ENCODE results near the gene DHX40. TPM values are rescaled to one million over a fixed set of nuclear protein-coding genes. Genes with fewer than 3 reads are reported as not detected.

DHX40 gene
- total and polyA plus RNA-seq, 9 donors: 25.3 to 40.7 (median 28.7) TPM

DNA sequence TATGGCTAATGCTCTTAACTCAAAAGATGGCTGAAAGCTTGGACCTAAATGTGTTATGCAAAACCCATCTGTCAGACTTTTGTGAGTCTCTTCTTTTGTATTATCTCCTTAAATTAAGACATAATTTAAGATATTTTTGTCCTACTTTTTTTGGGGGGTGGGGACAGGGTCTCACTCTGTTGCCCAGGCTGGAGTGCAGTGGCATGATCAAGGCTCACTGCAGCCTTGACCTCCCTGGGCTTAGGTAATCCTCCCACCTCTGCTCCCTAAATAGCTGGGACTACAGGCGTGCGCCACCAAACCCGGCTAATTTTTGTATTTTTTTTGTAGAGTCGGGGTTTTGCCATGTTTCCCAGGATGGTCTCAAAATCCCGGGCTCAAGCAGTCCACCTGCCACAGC is 61.3 kb downstream of the DHX40 start:
- WGBS (ENCODE audit: insufficient coverage): 100% methylated on average over 4 of the region's 5 CpGs

DNA sequence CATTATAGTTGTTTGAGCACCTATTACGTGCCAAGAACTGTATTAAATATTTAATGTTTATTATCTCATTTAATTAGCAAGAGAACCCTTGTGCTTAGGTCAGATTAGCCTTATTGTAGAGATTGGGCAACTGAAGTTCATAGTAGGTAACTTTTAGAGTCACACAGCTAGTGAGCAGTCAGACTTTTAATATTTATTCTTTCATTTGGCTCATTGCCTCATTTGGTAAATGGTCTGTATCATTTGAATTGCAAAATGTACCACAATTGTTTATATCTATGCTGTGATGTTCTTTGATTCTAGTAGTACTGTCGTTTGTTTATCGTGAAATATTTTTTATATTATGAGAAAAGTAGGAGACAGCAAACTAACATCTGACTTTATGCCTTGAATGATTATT is 61.9 kb downstream of the DHX40 start:
- H3K4me1 ChIP-seq (ENCODE audit: control insufficient read depth, insufficient read depth, low read length): peaks cover 2% of the 10 kb centered on the region
- no CpG with 5 or more reads among the region's 3 CpGs for WGBS (ENCODE audit: insufficient coverage)
- H3K4me3 ChIP-seq (ENCODE audit: low read length): no peak overlapping the region
- DNase-seq: no peak
- peaks cover 2% of the 10 kb centered on the region for H3K36me3 ChIP-seq (ENCODE audit: control insufficient read depth, insufficient read depth, low read length)
- H3K27me3 ChIP-seq (ENCODE audit: control insufficient read depth, insufficient read depth, low read length): no peaks in the 10 kb centered on the region
- H3K27ac ChIP-seq (ENCODE audit: low read length): peak overlapping the region; percentile 22
- no peaks in the 10 kb centered on the region for H3K9me3 ChIP-seq (replicated peaks; ENCODE audit: control insufficient read depth, low read depth, low read length)

More for the DNA sequence above, 61.3 kb downstream of the DHX40 start:
- no peaks in the 10 kb centered on the region for H3K27me3 ChIP-seq (ENCODE audit: control insufficient read depth, insufficient read depth, low read length)
- no peak overlapping the region for H3K4me3 ChIP-seq (ENCODE audit: low read length)
- no peaks in the 10 kb centered on the region for H3K9me3 ChIP-seq (replicated peaks; ENCODE audit: control insufficient read depth, low read depth, low read length)
- H3K27ac ChIP-seq (ENCODE audit: low read length): no peak overlapping the region
- DNase-seq: no peak
- H3K4me1 ChIP-seq (ENCODE audit: control insufficient read depth, insufficient read depth, low read length): peaks cover 3% of the 10 kb centered on the region
- H3K36me3 ChIP-seq (ENCODE audit: control insufficient read depth, insufficient read depth, low read length): peaks cover 2% of the 10 kb centered on the region

DNA sequence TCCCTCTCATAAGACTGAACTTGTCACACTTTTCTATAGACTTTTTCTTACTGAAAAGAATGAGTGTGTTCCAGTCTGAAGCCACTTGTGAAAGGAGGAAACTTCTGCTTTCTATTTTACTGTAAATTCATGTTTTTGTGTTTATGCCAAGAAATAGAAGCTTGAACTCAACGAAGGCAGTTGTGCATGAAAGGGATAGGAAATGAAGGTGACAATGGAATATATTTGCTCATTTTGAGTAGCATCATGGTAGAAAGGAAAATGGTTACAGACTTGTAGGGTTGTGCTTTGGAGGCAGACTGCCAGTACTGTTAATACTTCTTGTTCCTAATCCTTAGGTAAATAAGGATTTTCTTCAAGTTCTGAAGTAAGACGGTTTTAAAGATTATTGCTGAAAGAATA is 62.4 kb downstream of the DHX40 start:
- H3K27me3 ChIP-seq (ENCODE audit: control insufficient read depth, insufficient read depth, low read length): no peaks in the 10 kb centered on the region
- no CpG with 5 or more reads among the region's 2 CpGs for WGBS (ENCODE audit: insufficient coverage)
- H3K4me1 ChIP-seq (ENCODE audit: control insufficient read depth, insufficient read depth, low read length): no peaks in the 10 kb centered on the region
- no peak overlapping the region for H3K4me3 ChIP-seq (ENCODE audit: low read length)
- H3K9me3 ChIP-seq (replicated peaks; ENCODE audit: control insufficient read depth, low read depth, low read length): no peaks in the 10 kb centered on the region
- peak overlapping the region; percentile 25 for H3K27ac ChIP-seq (ENCODE audit: low read length)
- H3K36me3 ChIP-seq (ENCODE audit: control insufficient read depth, insufficient read depth, low read length): peaks cover 2% of the 10 kb centered on the region
- DNase-seq: peak; percentile 50

DNA sequence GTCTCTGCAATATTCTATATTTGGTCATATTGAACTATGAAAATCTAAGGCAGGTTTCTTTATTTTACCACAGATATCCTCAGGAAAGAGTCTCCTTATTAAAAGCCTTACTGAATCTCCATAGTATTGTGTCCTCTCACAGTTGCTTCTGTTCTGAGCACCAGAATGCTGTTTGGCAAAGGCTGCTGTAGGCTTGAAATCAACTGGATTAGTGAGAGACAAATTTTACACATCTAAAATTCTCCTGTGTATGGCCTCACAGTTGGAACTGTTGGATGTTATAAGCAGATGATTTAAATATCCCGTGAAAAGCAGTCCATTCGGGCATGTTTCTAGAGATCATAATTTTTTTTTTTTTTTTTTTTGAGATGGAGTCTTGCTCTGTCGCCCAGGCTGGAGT is 63.8 kb downstream of the DHX40 start:
- Histone ChIP-seq H3K9me3 (replicated peaks; ENCODE audit: control insufficient read depth, low read depth, low read length) (no peaks in the 10 kb centered on the region), H3K36me3 (ENCODE audit: control insufficient read depth, insufficient read depth, low read length) (peaks cover 2% of the 10 kb centered on the region), H3K27me3 (ENCODE audit: control insufficient read depth, insufficient read depth, low read length) (no peaks in the 10 kb centered on the region), H3K27ac (ENCODE audit: low read length) (no peak overlapping the region), H3K4me3 (ENCODE audit: low read length) (no peak overlapping the region), H3K4me1 (ENCODE audit: control insufficient read depth, insufficient read depth, low read length) (peaks cover 3% of the 10 kb centered on the region)
- WGBS (ENCODE audit: insufficient coverage): no CpG with 5 or more reads among the region's 3 CpGs
- peak; percentile 51 for DNase-seq

GRCh38 chr17:59631276-59631675 is 65.9 kb downstream of the DHX40 start:
- no CpG with 5 or more reads among the region's 1 CpG for WGBS (ENCODE audit: insufficient coverage)
- H3K36me3 ChIP-seq (ENCODE audit: control insufficient read depth, insufficient read depth, low read length): peaks cover 7% of the 10 kb centered on the region
- no peak overlapping the region for H3K4me3 ChIP-seq (ENCODE audit: low read length)
- no peaks in the 10 kb centered on the region for H3K27me3 ChIP-seq (ENCODE audit: control insufficient read depth, insufficient read depth, low read length)
- no peak overlapping the region for H3K27ac ChIP-seq (ENCODE audit: low read length)
- peaks cover 3% of the 10 kb centered on the region for H3K4me1 ChIP-seq (ENCODE audit: control insufficient read depth, insufficient read depth, low read length)
- DNase-seq: no peak
- H3K9me3 ChIP-seq (replicated peaks; ENCODE audit: control insufficient read depth, low read depth, low read length): no peaks in the 10 kb centered on the region

GRCh38 chr17:59632398-59632797 is 67.0 kb downstream of the DHX40 start:
- no peak for DNase-seq
- Histone ChIP-seq H3K4me3 (ENCODE audit: low read length) (no peak overlapping the region), H3K9me3 (replicated peaks; ENCODE audit: control insufficient read depth, low read depth, low read length) (no peaks in the 10 kb centered on the region), H3K36me3 (ENCODE audit: control insufficient read depth, insufficient read depth, low read length) (peaks cover 7% of the 10 kb centered on the region), H3K4me1 (ENCODE audit: control insufficient read depth, insufficient read depth, low read length) (peaks cover 3% of the 10 kb centered on the region), H3K27ac (ENCODE audit: low read length) (no peak overlapping the region), H3K27me3 (ENCODE audit: control insufficient read depth, insufficient read depth, low read length) (no peaks in the 10 kb centered on the region)
- WGBS (ENCODE audit: insufficient coverage): no CpG with 5 or more reads among the region's 6 CpGs

GRCh38 chr17:59633658-59634359 is 68.4 kb downstream of the DHX40 start:
- Histone ChIP-seq H3K27me3 (ENCODE audit: control insufficient read depth, insufficient read depth, low read length) (no peaks in the 10 kb centered on the region), H3K4me1 (ENCODE audit: control insufficient read depth, insufficient read depth, low read length) (peaks cover 3% of the 10 kb centered on the region), H3K27ac (ENCODE audit: low read length) (peak overlapping the region; percentile 57), H3K4me3 (ENCODE audit: low read length) (no peak overlapping the region), H3K36me3 (ENCODE audit: control insufficient read depth, insufficient read depth, low read length) (peaks cover 7% of the 10 kb centered on the region), H3K9me3 (replicated peaks; ENCODE audit: control insufficient read depth, low read depth, low read length) (no peaks in the 10 kb centered on the region)
- 93% methylated on average over 2 of the region's 5 CpGs for WGBS (ENCODE audit: insufficient coverage)
- no peak for DNase-seq

- Histone ChIP-seq H3K27ac (ENCODE audit: low read length) (peak overlapping the region; percentile 57), H3K36me3 (ENCODE audit: control insufficient read depth, insufficient read depth, low read length) (peaks cover 7% of the 10 kb centered on the region), H3K27me3 (ENCODE audit: control insufficient read depth, insufficient read depth, low read length) (no peaks in the 10 kb centered on the region), H3K9me3 (replicated peaks; ENCODE audit: control insufficient read depth, low read depth, low read length) (no peaks in the 10 kb centered on the region), H3K4me1 (ENCODE audit: control insufficient read depth, insufficient read depth, low read length) (peaks cover 3% of the 10 kb centered on the region), H3K4me3 (ENCODE audit: low read length) (no peak overlapping the region)
- WGBS (ENCODE audit: insufficient coverage): 13% methylated on average over 2 of the region's 3 CpGs
- peak; percentile 77 for DNase-seq
These were observed 69.5 kb downstream of the DHX40 start for GRCh38 chr17:59634632-59635541.

- Histone ChIP-seq H3K36me3 (ENCODE audit: control insufficient read depth, insufficient read depth, low read length) (peaks cover 5% of the 10 kb centered on the region), H3K4me1 (ENCODE audit: control insufficient read depth, insufficient read depth, low read length) (peaks cover 3% of the 10 kb centered on the region)
- WGBS (ENCODE audit: insufficient coverage): no CpG with 5 or more reads among the region's 1 CpG
These were observed 72.4 kb downstream of the DHX40 start for GRCh38 chr17:59637611-59638310.

DNA sequence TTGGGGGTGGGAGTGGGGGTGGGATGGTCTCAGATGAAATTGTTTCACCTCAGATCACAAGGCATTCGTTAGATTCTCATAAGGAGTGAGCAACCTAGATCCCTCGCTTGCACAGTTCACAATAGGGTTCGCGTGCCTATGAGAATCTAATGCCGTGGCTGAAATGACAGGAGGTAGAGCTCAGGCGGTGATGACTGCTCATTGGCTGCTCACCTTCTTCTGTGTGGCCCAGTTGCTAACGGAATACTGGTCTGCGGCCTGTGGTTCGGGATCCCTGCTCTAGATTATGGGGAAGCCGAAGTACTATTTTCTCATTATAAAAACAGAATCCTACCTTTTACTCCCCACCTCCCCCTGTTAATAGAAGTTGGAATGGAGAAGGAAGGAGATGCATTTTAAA is 73.1 kb downstream of the DHX40 start:
- Histone ChIP-seq H3K4me1 (ENCODE audit: control insufficient read depth, insufficient read depth, low read length) (peaks cover 3% of the 10 kb centered on the region), H3K36me3 (ENCODE audit: control insufficient read depth, insufficient read depth, low read length) (peaks cover 5% of the 10 kb centered on the region), H3K27ac (ENCODE audit: low read length) (no peak overlapping the region), H3K9me3 (replicated peaks; ENCODE audit: control insufficient read depth, low read depth, low read length) (no peaks in the 10 kb centered on the region), H3K27me3 (ENCODE audit: control insufficient read depth, insufficient read depth, low read length) (no peaks in the 10 kb centered on the region), H3K4me3 (ENCODE audit: low read length) (no peak overlapping the region)
- WGBS (ENCODE audit: insufficient coverage): 100% methylated on average over 1 of the region's 10 CpGs
- no peak for DNase-seq

More at GRCh38 chr17:59637611-59638310, 72.4 kb downstream of the DHX40 start:
- Histone ChIP-seq H3K4me3 (ENCODE audit: low read length) (no peak overlapping the region), H3K9me3 (replicated peaks; ENCODE audit: control insufficient read depth, low read depth, low read length) (no peaks in the 10 kb centered on the region), H3K27ac (ENCODE audit: low read length) (no peak overlapping the region), H3K27me3 (ENCODE audit: control insufficient read depth, insufficient read depth, low read length) (no peaks in the 10 kb centered on the region)
- DNase-seq: no peak

Measured in muscle of leg (tissue), 11 donors.